NCI-H2081 (cell line): ENCODE data around the gene DIPK1B.
"Not testable (repeated sequence)": the region's sequence is repeated elsewhere in the genome, so short reads cannot be mapped to it uniquely, and the experiment has no call there.

Source experiments
- DNase-seq, 2 experiments: peaks; one replicate each; lab custom pipeline; 2025; lab: John Stamatoyannopoulos, UW

Gene DIPK1B

DNA sequence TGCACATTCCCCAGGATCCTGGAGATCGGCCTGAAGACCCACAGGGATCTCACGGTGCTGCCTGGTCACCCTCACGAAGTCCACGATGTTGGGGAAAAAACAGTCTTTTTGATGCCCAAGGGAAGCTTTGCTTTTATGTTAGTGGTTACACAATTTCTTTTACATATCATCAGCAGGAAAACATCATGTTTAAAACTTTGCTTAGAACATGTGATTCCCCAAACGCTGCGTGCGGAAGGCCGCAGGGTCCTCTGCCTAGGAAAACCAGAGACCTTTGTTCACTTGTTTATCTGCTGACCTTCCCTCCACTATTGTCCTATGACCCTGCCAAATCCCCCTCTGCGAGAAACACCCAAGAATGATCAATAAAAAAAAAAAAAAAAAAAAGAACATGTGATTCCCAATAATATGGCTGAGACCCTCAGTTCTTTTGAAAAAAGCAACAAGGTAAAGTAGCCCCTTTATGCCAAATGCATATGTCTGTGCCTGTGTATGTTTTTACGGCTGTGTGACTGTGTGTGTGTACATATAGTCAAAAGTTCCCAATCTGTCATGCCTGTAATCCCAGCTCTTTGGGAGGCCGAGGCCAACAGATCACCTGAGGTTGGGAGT lies 13.6 kb upstream of the DIPK1B start:
- DNase-seq, result no peak

DNA sequence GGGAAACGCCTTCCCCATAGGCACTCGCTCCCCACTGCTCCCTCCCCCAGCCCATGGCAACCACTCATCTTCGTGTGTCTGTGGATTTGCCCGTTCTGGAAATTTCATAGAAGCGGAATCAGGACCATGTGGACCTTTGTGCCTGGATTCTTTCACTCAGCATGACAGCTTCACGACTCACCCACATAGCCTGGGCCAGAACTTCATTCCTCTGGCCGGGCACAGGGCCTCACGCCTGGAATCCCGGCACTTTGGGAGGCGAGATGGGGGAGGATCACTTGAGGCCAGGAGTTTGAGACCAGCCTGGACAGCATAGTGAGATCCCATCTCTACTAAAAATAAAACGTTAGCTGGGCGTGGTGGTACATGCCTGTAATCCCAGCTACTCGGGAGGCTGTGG lies 12.1 kb upstream of the DIPK1B start:
- DNase-seq, result no peak

DNA sequence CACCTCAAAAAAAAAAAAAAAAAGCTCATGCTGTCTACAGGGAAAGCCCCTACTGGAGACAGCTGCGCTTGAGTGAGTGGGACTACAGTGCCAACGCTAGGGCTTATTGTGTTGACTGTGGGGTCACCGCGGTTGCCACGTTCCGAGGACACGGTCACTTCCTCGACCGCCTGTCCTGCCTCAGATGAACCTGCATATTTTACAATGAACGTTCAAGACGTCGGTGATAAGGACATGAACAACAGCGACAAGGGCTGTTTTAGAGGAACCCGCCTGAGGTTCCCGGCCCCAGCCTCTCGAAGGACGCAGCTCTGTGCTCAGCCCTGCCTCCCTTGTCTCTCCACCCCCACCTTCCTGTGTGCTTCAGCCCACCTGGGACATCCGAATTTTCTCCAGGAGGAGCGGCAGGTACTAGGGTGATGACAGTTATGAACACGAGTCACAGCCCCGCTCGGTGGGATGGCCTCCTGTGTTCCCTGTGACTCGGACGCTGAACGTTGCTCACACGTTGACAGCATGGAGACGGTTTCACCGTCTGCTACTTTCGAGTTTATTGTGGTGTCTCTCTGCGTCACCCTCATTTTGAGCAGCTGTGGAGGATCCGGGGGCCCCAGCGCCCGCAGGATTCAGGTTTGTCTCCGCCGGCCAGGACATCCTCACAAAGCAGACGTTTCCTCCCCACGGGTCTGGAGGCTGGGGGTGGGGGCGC lies 11.3 kb upstream of the DIPK1B start:
- no peak for DNase-seq

DNA sequence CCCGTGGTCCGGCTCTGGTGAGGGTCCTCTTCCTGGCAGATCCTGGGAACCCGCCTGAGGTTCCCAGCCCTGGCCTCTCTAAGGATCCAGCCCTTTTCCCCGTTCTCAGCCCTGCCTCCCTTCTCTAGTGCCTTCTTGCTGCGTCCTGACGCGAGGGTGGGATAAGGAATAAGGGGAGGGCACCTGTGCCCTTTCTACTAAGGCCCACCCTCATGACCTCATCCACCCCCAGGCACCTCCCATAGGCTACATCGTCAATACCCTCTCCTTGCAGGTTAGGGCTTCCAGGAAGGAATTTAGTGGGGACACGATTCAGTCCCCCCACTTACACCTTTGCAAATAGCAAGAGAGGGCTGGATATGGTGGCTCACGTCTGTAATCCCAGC lies 10.7 kb upstream of the DIPK1B start:
- DNase-seq, result no peak

DNA sequence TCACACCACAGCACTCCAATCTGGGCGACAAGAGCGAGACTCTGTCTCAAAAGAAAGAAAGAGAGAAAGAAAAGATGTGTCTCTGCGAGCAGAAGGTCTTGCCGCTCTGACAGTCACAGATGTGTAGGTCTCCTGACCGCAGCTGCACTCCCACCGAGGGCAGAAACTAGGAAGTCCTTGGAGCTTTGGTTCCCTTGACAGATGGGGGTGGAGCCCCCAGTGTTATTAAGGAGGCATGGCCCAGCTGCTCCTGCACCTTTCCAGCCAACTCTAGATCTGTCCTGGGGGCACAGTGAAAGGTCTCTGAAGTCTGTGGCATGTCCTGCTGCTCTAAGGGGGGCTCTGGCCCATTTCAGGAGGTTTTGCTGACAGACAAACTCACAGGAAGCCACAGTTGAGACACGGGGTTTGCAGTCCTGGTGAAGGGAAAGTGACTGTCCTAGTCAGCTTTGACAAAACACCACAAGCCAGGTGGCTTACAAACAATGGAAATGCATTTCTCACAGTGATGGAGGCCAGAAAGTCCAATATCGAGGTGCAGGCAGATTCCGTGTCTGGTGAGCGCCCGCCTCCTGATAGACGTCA lies 9.0 kb upstream of the DIPK1B start:
- DNase-seq, result no peak

DNA sequence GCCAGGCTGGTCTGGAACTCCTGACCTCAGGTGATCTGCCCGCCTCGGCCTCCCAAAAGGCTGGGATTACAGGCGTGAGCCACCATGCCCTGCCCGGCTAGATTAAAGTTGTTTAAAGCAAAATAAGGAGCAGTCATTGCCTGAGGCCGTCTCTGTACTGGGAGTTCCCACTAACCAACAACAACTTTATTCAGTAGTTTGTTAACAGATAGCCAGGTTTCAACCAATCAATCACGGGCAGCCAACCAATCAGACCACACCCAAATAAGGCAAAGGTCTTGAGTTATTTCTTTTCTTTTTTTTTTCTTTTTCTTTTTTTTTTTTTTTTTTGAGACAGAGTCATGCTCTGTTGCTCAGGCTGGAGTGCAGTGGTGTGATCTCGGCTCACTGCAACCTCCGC lies 7.6 kb upstream of the DIPK1B start:
- not testable (repeated sequence) for DNase-seq

DNA sequence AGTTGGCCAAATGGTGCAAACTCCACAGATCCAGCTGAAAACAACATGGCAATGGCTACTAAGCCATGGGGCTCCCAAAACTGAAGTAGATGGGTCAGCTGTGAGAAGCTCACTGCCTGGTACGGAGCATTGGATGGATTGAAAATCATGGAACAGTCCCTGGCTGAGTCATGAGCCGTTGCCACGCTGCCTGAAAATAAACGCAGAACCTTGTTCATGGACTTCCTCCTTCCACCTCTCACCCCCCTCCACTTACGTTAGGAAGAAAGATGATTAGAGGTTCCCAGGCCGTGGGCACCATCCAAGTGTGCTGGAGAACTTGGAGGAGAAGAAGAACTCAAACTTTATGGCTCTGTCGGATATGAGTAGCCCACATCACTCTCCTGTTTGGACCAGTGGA lies 6.8 kb upstream of the DIPK1B start:
- no peak for DNase-seq

DNA sequence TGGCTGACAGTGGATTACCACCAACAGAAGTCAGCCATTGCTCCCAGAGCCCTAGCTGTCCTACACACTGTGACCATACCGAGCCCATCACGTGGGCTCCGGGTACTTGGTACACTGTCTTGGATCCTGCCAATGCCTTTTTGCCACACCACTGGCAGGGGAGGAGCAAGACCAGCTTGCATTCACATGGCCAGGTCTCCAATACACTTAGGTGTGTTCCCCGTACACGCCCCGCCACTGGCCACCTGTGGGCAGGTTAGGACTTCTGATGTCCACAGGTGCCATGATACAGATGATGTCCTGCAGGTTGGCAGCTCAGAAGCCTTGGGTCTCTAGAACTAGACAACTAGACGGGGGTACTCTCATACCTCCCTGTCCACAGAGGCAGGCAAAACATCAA lies 5.4 kb upstream of the DIPK1B start:
- DNase-seq, result no peak

DNA sequence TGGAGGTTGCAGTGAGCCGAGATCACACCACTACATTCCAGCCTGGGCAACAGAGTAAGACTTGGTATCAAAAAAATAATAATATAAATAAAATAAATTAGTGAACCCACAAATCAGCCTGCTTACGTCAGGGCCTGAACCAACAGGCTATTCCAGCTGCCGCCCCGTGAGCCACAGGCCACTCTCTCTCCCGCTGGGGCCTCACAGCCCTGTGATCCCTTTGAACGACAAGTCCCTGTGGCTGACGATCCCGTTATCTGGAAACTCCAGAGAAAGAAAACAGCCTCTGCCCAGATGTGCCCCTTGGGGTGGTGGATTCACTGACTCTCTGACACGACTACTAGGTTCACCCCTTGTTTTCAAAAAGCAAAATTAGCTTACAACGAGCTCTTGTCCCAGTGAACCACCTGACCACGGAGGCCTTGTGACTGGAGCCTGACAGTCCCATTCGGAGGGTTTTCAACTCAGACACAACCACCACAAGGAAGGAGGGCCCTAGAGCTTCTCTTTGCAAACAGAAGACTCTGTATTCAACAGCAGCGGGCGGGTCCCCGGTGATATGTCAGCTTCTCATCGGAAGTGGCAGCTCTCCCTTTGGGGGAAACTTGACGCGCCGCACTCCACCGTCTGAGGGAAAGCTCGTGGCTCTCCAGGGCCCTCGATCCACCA lies 4.4 kb upstream of the DIPK1B start:
- no peak for DNase-seq

DNA sequence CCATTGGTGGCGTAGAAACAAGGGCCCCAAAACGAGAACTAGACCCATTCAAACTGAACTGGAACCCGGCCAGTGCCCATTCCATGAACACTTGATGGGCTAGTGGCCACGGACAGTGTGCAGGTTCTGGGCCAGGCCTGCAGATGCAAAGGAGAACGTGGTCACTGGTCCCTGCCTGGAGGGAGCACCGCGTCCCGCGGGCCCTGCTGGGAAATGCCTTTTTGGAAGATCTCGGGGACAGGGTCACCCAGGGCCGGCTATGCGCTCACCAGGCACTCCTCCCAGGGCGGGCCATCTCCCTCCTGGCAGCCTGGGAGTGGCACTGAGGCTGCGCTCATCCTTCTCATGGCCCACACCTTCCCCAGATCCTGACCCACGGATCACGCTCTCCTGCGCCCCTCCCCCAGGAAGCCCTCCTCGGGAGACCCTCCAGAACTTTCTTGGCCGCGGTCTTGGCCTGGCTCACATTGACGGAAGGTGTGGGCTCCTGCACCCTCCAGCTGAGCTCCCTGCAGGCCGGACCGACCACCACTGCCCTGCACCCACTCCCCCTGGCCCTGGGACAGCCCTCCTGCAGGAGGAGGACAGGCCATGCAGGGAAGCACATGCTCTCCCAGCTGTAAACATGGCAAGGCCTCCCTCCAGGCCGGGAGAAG lies 2.8 kb upstream of the DIPK1B start:
- no peak for DNase-seq

DNA sequence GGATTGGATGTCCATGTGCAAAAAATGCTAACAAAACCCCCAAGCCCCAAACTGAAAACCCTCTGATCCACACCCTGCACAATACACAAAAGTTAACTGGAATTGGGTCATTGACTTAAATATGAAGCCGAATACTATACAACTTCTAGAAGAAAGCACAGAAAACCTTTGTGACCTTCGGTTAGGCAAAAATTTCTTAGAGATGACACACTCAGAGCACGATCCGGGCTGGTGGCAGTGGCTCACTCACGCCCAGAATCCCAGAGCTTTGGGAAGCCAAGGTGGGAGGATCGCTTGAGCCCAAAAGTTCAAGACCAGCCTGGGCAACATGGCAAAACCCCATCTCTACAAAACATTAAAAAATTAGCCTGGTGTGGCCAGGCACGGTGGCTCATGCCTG lies 1.8 kb upstream of the DIPK1B start:
- no peak for DNase-seq

DNA sequence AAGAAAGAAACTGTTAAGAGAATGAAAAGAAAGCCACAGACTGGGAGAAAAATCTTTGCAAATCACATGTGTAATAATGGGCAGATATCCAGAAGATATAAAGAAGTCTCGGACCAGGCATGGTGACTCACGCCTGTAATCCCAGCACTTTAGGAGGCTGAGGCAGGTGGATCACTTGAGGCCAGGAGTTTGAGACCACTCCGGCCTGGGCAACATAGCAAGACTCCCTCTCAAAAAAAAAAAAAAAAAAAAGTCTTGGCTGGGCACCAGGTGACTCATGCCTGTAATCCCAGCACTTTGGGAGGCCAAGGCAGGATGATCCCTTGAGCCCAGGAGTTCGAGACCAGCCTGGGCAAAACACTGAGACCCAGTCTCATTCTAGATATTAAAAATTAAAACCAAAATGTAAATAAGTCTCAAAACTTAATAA lies 1.1 kb upstream of the DIPK1B start:
- not testable (repeated sequence) for DNase-seq

DNA sequence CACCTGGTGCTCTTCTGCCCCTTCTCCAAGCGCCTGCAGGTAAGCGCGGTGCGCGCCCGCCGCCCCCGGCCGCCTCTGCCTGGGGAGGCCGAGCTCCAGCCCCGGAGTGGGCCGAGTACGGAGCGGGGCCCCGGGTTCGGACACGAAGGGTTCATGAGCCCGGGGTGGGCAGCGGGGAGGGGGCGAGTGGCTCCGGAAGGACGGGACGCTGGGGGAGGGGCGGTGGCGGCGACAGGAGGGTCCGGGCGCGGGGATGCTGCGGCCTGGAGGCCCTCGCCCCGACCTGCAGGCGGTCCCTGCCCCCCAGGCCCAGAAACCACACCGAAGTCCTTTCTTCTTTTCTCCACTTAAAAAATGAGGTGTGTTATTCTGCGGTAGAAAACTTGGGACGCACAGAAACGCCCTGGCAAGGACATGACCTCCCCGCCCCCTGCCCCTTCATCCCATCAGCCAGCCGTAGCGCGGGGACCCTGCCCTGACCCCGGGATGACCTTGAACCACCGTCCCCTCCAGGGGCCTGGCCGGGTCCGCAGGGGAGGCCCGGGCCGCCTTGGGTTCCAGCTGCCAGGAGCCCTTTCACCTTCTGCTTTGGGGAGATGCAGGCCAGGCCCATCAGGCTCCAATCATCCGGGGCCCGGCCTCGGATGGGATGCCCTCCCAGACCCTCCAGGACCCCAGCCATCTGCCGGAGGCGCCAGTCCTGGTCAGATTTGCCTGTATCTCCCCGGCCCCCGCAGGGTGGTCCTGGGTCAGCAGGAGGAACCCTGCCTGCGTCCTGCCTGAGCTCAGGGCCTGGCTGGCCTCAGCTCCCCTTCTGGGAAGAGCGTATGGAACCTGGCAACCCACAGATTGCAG lies 545 bp downstream of the DIPK1B start:
- DNase-seq, result no peak

DNA sequence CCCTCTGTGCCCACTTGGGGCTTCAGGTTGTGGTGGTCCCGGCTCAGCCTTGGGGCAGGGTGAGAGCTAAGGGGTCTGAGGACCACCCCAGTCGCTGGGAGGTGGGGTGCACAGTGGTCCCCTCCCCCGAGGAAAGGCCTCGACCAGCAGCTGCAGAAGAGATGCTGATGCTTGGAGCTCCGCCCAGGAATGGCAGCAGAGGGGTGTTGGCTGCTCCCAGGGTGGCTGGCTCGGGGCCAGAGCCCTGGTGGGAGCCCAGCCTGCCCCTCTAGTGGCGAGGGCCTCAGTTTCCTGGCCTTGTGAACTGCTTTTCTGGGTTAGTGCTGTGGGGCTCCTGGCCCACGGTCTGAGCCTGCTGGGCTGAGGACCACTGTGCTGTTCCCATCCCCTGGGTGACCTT lies 1.2 kb downstream of the DIPK1B start:
- peak; percentile 12 to 63 for DNase-seq

DNA sequence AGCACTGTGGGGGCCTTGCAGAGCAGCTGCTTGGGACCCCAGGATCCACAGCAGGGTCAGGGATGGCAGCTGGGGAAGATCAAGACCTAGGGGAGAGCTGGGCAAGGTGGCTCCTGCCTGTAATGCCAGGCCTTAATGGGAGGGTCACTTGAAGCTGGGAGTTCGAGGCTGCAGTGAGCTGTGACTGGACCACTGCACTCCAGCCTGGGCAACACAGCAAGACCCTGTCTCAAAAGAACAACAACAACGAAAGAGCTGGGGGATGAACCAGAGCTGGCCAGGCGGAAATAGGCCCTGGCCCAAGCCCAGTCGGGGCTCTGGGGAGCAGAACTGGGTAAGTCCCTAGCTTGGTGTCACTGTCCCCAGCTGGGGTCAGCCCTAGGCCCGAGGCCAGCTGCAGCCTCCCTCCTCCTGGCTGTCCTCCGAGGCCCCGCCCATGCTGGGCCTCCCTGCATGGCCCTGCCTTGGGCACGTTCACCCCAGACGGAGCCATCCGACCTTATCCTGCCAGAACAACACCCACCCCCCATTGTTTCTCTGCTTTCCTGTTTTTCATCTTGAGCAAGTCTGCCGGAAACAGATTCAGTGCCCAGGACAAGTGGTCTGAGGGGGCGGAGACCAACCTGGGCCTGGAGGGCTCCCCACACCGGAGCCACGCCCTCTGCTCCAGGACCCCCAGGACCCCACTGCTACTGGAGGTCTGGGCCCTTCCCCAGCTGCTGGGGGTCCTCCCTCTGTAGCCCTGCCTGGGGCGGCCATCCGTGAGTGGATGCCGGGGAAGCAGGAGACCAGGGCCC lies 1.9 kb downstream of the DIPK1B start:
- DNase-seq, result no peak

DNA sequence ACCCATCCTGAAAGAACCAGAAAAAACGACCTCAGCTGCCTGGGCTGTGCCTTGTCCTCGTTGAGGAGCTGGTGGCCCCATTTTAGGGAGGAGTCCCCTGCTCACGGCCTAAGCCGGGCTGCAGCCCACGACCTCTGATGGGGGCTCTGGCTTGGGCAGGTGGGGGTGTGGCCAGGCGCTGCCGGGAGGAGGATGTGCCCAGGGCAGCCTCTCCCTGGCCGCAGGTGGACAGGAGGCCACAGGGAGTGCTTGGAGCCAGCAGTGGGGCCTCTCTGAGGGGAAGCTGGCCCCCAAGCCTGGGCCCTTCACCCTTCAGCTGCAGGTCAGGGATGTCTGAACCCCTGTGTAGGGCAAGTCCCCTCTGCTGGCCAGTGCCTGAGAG lies 2.5 kb downstream of the DIPK1B start:
- DNase-seq, result no peak

DNA sequence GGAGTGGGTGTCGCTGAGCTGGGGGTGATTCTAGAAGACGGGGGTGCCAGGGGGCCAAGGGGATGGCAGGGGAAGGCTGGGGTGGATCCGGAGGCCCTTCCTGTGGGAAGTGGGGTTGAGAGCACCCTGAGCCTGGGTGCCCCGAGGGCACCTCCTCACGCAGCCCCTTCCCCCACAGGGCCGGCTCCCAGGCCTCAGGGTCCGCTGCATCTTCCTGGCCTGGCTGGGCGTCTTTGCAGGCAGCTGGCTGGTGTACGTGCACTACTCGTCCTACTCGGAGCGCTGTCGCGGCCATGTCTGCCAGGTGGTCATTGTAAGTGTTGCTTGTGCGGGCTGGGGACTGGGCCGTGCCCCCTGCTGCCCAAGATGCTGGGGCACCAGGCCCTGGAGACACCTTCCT lies 5.0 kb downstream of the DIPK1B start:
- DNase-seq, result no peak

DNA sequence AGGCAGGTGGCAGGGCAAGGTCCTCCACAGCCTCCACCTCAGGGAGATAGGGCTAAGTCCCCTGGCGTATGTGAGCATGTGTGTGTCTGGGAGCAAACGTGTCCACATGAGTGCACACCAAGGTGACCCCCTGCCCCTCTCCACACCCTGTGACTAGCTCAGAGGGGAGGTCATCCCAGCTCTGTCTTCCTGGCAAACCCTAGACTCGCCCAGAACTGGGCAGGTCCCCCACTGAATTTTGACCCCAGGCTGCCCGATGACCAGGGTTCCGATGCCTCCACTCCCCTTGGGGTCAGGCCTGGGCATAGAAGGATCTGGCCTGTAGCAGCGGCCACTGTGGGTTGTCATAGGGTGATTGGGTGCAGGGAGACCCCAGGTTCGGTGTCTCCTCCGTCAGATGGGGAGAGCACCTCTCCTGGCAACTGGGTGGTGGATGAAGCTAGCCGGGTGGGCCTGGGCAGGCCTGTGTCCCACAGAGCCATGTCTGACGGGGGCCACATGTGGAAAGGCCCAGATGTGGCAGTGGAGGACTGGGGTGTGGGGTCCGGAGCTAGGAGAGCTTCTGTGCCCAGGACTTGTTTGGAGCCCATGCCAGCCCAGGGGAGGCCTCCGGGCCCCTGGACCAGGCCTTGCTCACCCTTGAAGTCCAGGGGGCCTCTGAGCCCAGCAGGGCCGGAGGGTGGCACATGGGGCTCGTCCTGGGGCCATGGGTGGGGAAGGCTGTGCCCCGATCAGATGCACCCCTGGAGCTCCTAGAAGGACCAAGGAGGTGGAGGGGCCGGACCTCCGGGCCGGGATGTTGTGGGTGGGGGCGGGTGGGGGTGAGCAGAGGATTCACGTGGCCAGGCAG lies 6.2 kb downstream of the DIPK1B start:
- DNase-seq, result no peak

DNA sequence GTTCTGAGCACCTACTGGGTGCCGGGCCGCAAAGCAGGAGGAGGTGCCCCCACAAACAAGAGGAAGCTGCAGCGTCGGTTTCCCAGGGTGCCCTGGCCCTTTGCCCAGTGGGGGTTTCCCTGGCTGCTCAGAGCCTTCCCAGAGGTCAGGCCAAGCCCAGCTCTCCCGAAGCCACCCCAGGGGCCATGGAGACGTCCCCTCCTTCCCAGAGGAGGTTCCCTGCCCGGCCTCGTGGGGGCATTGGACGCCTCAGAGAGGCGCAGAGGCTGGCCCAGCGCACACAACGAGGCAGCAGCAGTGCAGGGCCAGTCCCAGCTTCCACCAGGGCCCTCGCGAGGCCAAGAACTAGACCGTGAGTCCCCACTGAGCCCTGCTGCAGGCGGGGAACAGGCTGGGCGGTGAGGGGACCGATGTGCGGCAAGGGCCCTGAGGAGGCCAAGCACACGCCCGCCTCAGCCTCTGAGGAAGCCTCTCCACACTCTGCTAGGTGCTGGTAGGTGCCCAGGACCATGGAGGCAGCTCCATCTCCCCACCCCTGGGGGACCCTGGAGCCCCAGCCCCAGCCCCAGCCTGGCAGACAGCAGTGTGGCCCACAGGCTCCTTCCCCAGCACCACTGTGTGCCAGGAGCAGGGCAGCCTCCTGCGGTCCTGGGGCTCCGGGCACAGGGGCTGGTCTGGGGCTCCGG lies 7.0 kb downstream of the DIPK1B start:
- DNase-seq, result no peak
